PC-3 (cell line): ENCODE measurements around the gene IER2.

Experiments used
- CTCF ChIP-seq: fragments of 300-600 bp; sonication (generic); conservative IDR thresholded peaks from 2 replicates; pipeline ENCODE4 v1.5.1; 2017; ENCODE audit warnings: antibody characterized with exemption, low read depth, mild to moderate bottlenecking, low read length
- EZH2 ChIP-seq: fragments of 300-600 bp; sonication (generic); IDR thresholded peaks from one replicate; pipeline ENCODE4 v1.6.1; 2017; ENCODE audit warnings: antibody characterized with exemption, mild to moderate bottlenecking, low read length; ENCODE audit not compliant: unreplicated experiment
- EZH2phosphoT487 ChIP-seq: fragments of 300-600 bp; sonication (generic); IDR thresholded peaks from 2 replicates; pipeline ENCODE4 v1.6.1; 2018; ENCODE audit warnings: mild to moderate bottlenecking, antibody characterized with exemption, low read length, borderline replicate concordance

GRCh38 chr19:13189600-13189999, 39.4 kb downstream of the IER2 start:
- TF ChIP-seq CTCF (no peak), EZH2 (no peak), EZH2phosphoT487 (no peak)
